Bronchus fibroblast of lung (primary cell): ENCODE results near the gene AP3B2. TPM values are rescaled to one million over a fixed set of nuclear protein-coding genes. Genes with fewer than 3 reads are reported as not detected.

Source experiments
- total RNA-seq: library from RNA; depleted of rRNA; stranded (reverse); fragments of >200 nt; gene quantifications from 2 replicates; pipeline ENCODE4 v1.2.3, GENCODE V29; 2015

AP3B2 gene
- under 0.01 and 0.15 TPM in 2 replicates for total RNA-seq

GRCh38 chr15:82709421-82710207, at the start of gene AP3B2:
TSS of gene AP3B2 (minus strand) at chr15:82709875. CDS start at chr15:82709706, 169 bp downstream.

GRCh38 chr15:82647045-82647834, 62.4 kb downstream of the AP3B2 start, which contains the start of gene CPEB1:
TSS of gene CPEB1 (minus strand) at chr15:82647363. CDS start at chr15:82628459, 18,904 bp downstream.

Other genes with a start within 250 kb of the AP3B2 start
- gene RPS17, start 169.4 kb downstream of the AP3B2 start, total RNA-seq = 2,921 and 3,119 TPM in 2 replicates
- gene CPEB1, start 62.5 kb downstream of the AP3B2 start, total RNA-seq = 2.4 and 4.3 TPM in 2 replicates
- not detected in 2 replicates for gene FSD2, start 96.2 kb upstream of the AP3B2 start, total RNA-seq
- 3.2 and 3.6 TPM in 2 replicates for gene WHAMM, start 99.8 kb upstream of the AP3B2 start, total RNA-seq
- gene HOMER2, start 242.8 kb upstream of the AP3B2 start, total RNA-seq = 0.50 and 1.5 TPM in 2 replicates